HG03354 (cell line): ENCODE data around the gene AP2S1.
"Not testable (repeated sequence)": the region's sequence is repeated elsewhere in the genome, so short reads cannot be mapped to it uniquely, and the experiment has no call there.

Experiments
- ATAC-seq: cut with Tn5 transposase; IDR thresholded peaks from one replicate; pipeline ENCODE4 v1.9.1; 2021; ENCODE audit warnings: mild to moderate bottlenecking; ENCODE audit not compliant: unreplicated experiment, poor library complexity, severe bottlenecking

AP2S1 gene

GRCh38 chr19:46812977-46813838 lies 37.4 kb downstream of the AP2S1 start:
- ATAC-seq, result no peak

GRCh38 chr19:46809534-46810272 lies 40.9 kb downstream of the AP2S1 start:
- ATAC-seq, result no peak

- no peak for ATAC-seq
These were observed 44.0 kb downstream of the AP2S1 start for GRCh38 chr19:46806656-46807055.

- ATAC-seq, result not testable (repeated sequence)
These were observed 46.2 kb downstream of the AP2S1 start for GRCh38 chr19:46804432-46804831.

GRCh38 chr19:46803555-46803954 lies 47.1 kb downstream of the AP2S1 start:
- ATAC-seq, result no peak

GRCh38 chr19:46802152-46802551 lies 48.5 kb downstream of the AP2S1 start:
- no peak for ATAC-seq

GRCh38 chr19:46798713-46799112 lies 51.9 kb downstream of the AP2S1 start:
- no peak for ATAC-seq

- ATAC-seq, result no peak
These were observed 52.8 kb downstream of the AP2S1 start for GRCh38 chr19:46797881-46798280.

- ATAC-seq, result no peak
These were observed 58.7 kb downstream of the AP2S1 start for GRCh38 chr19:46791944-46792343.

GRCh38 chr19:46789371-46789770 lies 61.3 kb downstream of the AP2S1 start:
- ATAC-seq, result no peak

GRCh38 chr19:46788968-46789338 lies 61.7 kb downstream of the AP2S1 start:
- no peak for ATAC-seq

- peak; percentile 75 for ATAC-seq
These were observed 62.2 kb downstream of the AP2S1 start, which contains the start of gene SLC1A5 for GRCh38 chr19:46788262-46788967. SLC1A5 (minus strand) TSS chr19:46788594; CDS start chr19:46787965, 629 bp downstream.
